GM12873 (cell line): ENCODE data around the gene GNG12.

ENCODE experiments used
- CTCF ChIP-seq: IDR thresholded peaks from 2 replicates; pipeline ENCODE4 v1.5.1; 2012; ENCODE audit warnings: low read depth, mild to moderate bottlenecking, moderate library complexity, low read length, control low read depth; ENCODE audit not compliant: insufficient read depth; ENCODE audit errors: missing control alignments

GNG12 gene

GRCh38 chr1:67747671-67748546 lies 85.4 kb downstream of the GNG12 start:
- TF ChIP-seq CTCF = no peak

- no peak for TF ChIP-seq CTCF
These were observed 87.2 kb downstream of the GNG12 start for GRCh38 chr1:67745875-67746698.

- TF ChIP-seq CTCF = no peak
These were observed 90.1 kb downstream of the GNG12 start for GRCh38 chr1:67743072-67743725.

- no peak for TF ChIP-seq CTCF
These were observed 91.5 kb downstream of the GNG12 start for GRCh38 chr1:67741736-67742135.

- TF ChIP-seq CTCF = no peak
These were observed 92.1 kb downstream of the GNG12 start for GRCh38 chr1:67741121-67741520.

- no peak for TF ChIP-seq CTCF
These were observed 92.7 kb downstream of the GNG12 start for GRCh38 chr1:67740543-67740942.

- TF ChIP-seq CTCF = no peak
These were observed 93.9 kb downstream of the GNG12 start for GRCh38 chr1:67739361-67739760.
